Measurements from ENCODE around the gene CTNNA3.
"Not testable (repeated sequence)": the region's sequence is repeated elsewhere in the genome, so short reads cannot be mapped to it uniquely, and the experiment has no call there.

Gene CTNNA3

GRCh38 chr10:67230680-67231500 lies 465.1 kb downstream of the CTNNA3 start:
- DNase-seq: not testable (repeated sequence)

- DNase-seq: no peak
Measured at GRCh38 chr10:67225226-67225625, 470.8 kb downstream of the CTNNA3 start.

- DNase-seq: no peak
Measured at GRCh38 chr10:67224553-67224952, 471.4 kb downstream of the CTNNA3 start.

- no peak for DNase-seq
Measured at GRCh38 chr10:67222934-67223333, 473.1 kb downstream of the CTNNA3 start.

GRCh38 chr10:67221939-67222494 lies 474.0 kb downstream of the CTNNA3 start:
- DNase-seq: no peak

- DNase-seq: no peak
Measured at GRCh38 chr10:67211680-67212079, 484.3 kb downstream of the CTNNA3 start.

- DNase-seq: not testable (repeated sequence)
Measured at GRCh38 chr10:67207923-67208322, 488.1 kb downstream of the CTNNA3 start.

GRCh38 chr10:67200913-67201564 lies 495.0 kb downstream of the CTNNA3 start:
- DNase-seq: no peak

GRCh38 chr10:67175354-67175753 lies 520.6 kb downstream of the CTNNA3 start:
- no peak for DNase-seq

GRCh38 chr10:67173787-67174186 lies 522.2 kb downstream of the CTNNA3 start:
- DNase-seq: no peak

GRCh38 chr10:67171970-67172369 lies 524.0 kb downstream of the CTNNA3 start:
- DNase-seq: no peak

- DNase-seq: no peak
Measured at GRCh38 chr10:67156239-67156638, 539.8 kb downstream of the CTNNA3 start.

GRCh38 chr10:67151471-67151870 lies 544.5 kb downstream of the CTNNA3 start:
- no peak for DNase-seq

- DNase-seq: no peak
Measured at GRCh38 chr10:67144530-67144929, 551.5 kb downstream of the CTNNA3 start.

- DNase-seq: no peak
Measured at GRCh38 chr10:67141300-67141699, 554.7 kb downstream of the CTNNA3 start.

- no peak for DNase-seq
Measured at GRCh38 chr10:67140641-67141040, 555.4 kb downstream of the CTNNA3 start.

GRCh38 chr10:67127441-67127840 lies 568.6 kb downstream of the CTNNA3 start:
- DNase-seq: no peak

- DNase-seq: no peak
Measured at GRCh38 chr10:67119651-67120050, 576.3 kb downstream of the CTNNA3 start.

GRCh38 chr10:67115972-67116371 lies 580.0 kb downstream of the CTNNA3 start:
- DNase-seq: no peak

GRCh38 chr10:67114945-67115344 lies 581.0 kb downstream of the CTNNA3 start:
- no peak for DNase-seq

GRCh38 chr10:67112765-67113164 lies 583.2 kb downstream of the CTNNA3 start:
- DNase-seq: no peak

GRCh38 chr10:67110286-67110685 lies 585.7 kb downstream of the CTNNA3 start:
- DNase-seq: no peak

GRCh38 chr10:67107670-67108069 lies 588.3 kb downstream of the CTNNA3 start:
- no peak for DNase-seq

GRCh38 chr10:67100951-67101350 lies 595.0 kb downstream of the CTNNA3 start:
- DNase-seq: no peak
